NCI-H460 (cell line): Measurements from ENCODE around the gene UQCR11. TPM values are rescaled to one million over a fixed set of nuclear protein-coding genes. Genes with fewer than 3 reads are reported as not detected.

Source experiments
- DNase-seq: peaks from one replicate; pipeline ENCODE4 v3.0.0-alpha.2; 2016; ENCODE audit warnings: low read depth; ENCODE audit errors: extremely low read depth
- total RNA-seq: library from RNA; depleted of rRNA; stranded (reverse); fragments of >200 nt; shearing (Covaris generic); gene quantifications from 2 replicates; pipeline ENCODE4 v1.2.3, GENCODE V29; 2014

UQCR11 gene
- total RNA-seq, 1 experiment from 2014 or later, result 83.7 TPM

DNA sequence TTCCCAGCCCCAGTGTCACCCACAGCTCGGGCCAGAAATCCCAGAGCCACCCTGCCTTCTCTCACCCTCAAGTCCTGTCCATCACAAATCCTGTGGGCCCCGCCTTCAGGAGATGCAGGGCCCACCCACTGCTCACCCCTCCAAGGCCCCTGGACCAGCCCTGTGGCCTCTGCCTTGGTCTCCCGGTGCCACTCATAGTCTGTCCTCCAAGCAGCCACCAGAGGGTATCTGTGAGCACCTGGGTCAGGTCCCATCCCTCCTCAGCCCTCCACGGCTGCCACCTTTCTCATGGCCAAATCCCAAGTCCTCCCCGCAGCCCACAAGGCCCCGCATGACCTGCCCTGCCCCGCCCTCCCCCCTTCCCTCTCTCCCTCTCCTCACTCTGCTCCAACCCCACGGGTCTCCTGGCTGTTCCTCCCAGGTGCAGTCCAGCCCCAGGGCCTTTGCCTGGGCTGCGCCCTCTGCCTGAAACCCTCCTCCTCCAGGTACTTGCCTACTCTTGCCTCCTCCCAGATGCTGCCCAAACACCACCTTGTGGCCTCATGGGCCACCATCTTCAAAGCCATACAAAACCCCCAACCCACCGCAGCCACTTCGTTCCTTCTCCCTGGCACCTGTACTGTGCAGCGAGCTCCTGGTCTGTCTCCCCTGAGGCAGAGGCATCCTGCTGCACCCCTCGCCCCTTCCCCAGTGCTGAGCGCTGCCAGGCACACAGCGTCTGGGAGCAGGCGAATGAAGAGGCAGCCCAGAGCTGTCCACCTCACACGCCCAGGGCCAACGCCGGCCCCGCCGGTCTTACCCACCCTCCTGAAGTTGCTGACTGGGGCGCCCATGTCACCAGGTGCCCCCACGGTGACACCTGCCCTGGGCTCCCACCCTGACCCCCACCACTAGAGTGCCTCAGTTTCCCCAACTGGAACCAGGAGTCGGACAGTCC, 13.2 kb upstream of the UQCR11 start:
- peak; percentile 9 for DNase-seq

DNA sequence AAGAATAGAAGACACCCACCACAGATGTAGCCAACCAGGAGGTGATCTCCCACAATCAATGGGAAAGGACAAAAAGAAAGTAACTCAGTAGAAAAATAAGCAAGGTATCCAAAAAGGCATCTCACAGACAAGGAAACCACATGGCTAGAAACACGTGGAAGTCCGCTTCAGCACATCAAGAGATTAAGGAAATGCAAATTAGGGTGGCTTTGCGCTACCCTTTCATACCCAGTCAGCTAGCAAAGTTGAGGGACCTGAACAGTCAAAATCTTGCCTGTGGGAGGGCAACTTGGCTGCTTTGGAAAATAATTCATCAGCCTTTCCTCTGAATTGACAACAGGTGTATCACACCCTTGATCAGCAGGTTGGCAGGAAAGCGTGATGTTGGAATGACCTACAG, 11.6 kb upstream of the UQCR11 start:
- DNase-seq, result no peak

- DNase-seq, result no peak
Measured at GRCh38 chr19:1616396-1616795, 11.1 kb upstream of the UQCR11 start.

DNA sequence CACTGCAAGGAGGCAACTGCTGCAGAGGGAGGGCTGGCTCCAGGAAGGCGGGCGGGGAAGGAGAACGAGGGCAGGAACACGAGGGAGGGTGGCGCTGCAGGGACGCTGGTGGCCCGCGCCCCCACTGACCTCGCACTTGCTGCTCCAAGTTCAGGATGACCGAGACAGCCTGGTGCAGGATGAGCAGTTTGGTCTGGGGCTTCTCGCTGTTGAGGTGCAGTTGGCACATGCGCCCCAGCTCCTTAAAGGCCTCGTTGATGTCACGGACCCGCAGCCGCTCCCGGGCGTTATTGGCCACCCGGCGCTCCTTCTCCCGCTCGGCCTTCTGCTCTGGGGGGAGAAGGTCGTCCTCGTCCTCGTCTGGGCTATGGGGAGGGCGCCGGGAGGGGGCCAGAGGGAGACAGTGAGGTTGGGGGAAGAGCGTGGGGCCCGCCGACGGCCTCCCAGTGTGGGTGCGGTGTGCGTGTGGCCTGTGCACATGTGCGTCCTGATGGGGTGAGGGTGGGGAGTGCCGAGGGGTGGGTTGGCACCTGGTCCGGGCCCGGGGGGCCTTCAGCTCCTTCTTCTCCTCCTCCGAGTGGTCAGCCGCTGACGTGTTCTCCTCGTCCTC, 10.0 kb upstream of the UQCR11 start:
- DNase-seq, result no peak

- no peak for DNase-seq
Measured at GRCh38 chr19:1613808-1614570, 8.7 kb upstream of the UQCR11 start.

- no peak for DNase-seq
Measured at GRCh38 chr19:1613146-1613545, 7.9 kb upstream of the UQCR11 start.

DNA sequence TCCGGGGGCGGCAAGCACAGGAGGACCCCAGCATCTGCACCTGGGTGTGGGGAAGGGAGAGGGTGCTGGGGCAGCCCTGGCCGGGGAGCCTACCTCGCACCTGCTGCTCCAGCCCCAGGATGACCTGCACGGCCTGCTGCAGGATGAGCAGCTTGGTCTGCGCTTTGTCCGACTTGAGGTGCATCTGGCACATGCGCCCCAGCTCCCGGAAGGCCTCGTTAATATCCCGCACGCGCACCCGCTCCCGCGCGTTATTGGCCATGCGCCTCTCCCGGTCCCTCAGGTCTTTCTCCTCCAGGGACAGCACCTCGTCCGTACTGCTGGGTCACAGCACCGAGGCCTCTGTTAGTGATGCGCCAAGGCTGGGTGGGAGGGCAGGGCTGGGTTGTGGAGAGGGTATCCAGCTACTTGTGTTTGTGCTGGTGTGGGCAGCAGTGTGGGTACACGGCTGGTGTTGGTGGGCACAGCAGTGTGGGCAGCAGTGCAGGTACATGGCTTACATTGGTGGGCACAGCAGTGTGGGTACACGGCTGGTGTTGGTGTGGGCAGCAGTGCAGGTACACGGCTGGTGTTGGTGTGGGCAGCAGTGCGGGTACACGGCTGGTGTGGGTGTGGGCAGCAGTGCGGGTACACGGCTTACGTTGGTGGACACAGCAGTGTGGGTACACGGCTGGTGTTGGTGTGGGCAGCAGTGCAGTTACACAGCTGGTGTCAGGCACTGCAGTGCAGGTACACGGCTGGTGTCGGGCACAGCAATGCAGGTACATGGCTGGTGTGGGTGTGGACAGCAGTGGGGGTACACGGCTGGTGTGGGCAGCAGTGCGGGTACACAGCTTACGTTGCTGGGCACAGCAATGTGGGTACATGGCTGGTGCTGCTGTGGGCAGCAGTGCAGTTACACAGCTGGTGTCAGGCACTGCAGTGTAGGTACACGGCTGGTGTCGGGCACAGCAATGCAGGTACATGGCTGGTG, 7.1 kb upstream of the UQCR11 start:
- no peak for DNase-seq

DNA sequence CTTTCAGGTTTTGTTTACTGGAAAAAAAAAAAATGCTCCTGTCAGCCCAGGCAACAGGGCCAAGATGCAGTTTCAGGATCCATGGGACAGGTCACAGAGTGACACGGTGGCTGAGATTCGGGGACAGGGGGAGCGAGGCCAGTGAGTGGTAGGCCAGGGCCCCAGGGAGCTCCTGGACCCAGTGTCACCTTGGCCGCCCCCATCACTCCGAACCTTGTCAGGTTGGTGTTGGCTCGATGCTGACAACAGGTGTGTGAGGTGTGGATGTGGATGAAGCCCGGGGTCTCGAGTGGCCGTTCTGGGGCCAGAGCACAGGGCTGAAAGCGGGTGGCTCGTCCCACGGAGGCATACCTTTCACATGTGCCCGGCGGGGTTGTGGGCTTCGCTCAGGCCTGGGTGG, 6.1 kb upstream of the UQCR11 start:
- DNase-seq, result no peak

DNA sequence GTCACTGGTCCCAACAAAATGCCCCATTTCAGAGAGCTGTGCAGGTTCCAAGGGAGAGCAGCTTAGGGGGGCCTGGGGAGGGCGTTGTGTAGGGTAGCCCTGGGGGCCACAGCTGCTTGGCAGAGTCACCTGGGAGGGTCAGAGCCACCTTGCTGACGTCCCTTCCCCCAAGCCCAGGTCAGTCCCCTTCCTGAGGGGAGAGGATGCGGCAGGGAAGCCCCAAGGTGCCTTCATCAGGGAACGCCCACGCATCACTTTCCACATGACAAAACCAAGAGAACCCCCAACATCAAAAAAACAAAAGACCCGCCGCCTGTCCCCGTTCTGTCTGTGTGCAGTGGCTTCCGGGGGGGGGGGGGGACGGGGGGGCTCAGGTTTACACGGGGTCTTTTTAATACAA, 5.3 kb upstream of the UQCR11 start:
- DNase-seq, result no peak

- DNase-seq, result no peak
Measured at GRCh38 chr19:1609680-1610474, 4.6 kb upstream of the UQCR11 start.

GRCh38 chr19:1609103-1609396, 3.8 kb upstream of the UQCR11 start:
- no peak for DNase-seq

DNA sequence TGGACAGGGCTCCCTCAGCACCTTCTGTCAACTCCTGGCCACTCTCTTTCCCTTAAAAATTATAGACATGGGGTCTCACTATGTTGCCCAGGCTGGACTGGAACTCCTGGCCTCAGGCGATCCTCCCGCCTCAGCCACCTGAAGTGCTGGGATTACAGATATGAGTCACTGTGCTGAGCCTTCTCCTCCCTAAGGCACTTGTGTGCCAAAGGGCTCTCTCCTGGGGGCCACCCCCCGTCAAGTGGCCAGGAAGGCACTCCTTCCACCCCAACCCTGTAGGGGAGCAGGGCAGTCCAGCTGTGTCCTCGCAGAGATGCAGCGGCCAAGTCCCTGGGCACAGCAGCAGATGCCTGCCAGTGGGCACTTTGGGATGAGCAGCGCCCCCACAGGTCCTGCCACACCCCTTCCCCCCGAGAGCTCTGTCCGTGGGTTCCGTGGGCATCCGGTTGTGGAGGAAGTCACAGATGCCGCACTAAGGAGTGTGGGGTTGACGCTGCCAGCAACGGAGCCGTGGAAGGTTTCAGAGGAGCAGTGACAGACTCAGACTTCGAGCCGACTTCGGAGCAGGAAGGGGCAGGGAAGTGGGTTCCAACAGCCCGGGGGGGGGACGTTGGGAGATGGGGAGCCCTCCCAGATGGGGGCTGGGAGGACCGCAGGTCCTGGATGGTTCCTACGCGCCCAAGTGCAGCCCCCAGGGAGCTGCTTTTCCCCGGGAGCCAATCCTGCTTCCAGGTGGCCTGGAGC, 3.3 kb upstream of the UQCR11 start:
- DNase-seq, result no peak

DNA sequence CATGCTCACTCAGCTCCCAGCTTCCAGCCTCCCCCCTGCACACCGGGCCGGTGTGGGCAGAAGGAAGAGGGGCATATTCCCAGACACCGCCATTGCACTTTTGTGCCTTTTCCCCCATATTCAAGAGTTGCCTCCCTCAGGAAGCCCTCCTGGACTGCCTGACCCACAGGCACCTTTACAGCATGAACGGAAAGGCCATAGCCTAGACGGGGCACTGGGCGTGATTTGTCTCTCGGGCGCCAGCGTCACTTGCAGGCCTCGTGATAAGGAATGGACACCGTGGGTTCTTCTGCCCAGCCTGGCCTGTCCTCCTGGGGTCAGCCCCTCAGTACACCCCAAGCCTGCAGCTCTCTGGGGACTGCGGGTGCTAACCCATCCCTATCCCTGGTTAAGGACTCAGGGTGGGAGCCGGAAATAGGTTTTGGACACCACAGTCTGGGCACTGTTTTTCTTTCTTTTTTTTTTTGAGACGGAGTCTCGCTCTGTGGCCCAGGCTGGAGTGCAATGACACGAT, 933 bp upstream of the UQCR11 start:
- no peak for DNase-seq

DNA sequence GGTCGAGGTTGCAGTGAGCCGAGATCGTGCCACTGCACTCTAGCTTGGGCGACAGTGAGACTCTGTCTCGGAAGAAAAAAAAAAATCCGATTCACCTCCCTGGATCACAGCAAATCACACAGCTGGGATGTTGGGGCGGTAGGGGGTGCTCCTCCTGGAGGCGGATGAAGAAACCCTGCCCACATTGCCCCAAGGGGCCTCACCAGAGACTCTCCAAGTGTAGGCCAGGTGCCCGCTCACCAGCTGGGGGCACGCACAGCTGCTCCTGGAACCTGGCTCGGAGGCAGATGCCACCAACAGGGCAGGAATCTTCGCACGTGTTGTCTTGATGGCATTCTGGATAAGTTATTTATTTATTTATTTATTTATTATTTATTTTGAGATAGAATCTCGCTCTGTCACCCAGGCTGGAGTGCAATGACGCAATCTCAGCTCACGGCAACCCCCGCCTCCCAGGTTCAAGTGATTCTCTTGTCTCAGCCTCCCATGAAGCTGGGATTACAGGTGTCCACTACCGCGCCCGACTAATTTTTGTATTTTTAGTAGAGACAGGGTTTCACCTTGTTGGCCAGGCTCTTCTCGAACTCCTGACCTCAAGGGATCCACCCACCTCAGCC, 3.1 kb downstream of the UQCR11 start:
- DNase-seq, result no peak

DNA sequence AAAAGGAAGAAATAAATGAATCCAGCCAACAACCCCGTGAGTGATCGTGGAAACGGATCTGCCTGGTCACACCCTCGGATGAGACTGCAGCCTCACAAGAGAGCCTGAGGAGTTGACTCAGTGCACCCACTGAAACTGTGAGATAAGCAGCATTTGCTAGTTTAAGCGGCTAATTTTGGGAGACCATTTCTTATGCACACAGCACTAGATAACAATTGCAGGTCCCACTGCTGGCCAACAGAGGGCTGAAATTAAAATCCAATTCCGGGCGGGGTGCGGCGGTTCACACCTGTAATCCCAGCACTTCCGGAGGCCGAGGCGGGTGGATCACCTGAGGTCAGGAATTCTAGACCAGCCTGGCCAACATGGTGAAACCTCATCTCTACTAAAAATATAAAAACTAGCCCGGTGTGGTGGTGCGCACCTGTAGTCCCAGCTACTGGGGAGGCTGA, 3.6 kb downstream of the UQCR11 start:
- no peak for DNase-seq

- no peak for DNase-seq
Measured at GRCh38 chr19:1599460-1599846, 5.8 kb downstream of the UQCR11 start.

DNA sequence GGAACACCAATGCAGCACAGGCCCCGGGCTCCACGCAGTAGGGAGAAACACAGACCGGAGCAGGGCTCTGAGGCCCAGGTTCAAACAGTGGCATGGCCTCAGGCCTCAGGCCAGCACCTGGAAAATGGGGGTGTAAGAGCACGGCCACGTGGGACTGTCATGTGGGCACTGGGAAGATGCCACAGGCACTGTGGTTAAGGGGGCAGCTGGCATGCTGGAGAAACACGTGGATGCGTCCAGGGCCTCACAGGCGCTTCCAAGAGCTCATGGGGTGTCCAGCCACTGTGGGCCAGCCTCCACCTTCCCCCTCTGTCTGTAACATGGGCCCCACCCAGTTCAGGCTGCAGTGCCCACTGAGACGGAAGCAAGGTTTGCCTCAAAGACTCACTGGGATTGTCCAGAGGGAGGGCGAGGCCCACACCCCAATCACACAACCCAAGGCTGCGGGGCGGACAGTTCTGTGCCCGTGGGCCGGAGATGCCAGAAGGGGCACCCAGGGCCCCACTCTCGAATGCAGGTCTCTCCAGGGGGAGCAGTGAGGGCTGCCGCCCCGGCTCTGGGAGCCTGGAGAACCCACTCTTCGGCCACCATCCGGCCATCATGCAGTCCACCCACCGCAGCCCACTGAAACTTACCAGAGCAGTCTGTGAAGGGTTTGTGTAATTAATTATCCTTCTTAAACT, 6.3 kb downstream of the UQCR11 start:
- no peak for DNase-seq

GRCh38 chr19:1593501-1593772, 11.8 kb downstream of the UQCR11 start:
- DNase-seq, result no peak
